NCI-H345 treated with DMSO at 0.1 percent for 48 hours (cell line): Measurements from ENCODE around the gene STAU1.

ENCODE experiments used
- DNase-seq: peaks from one replicate; lab custom pipeline; 2025; ENCODE audit not compliant: unreplicated experiment; lab: John Stamatoyannopoulos, UW

Gene STAU1

GRCh38 chr20:49078310-49078709, 109.8 kb downstream of the STAU1 start:
- no peak for DNase-seq

- no peak for DNase-seq
Measured at GRCh38 chr20:49074521-49074920, 113.6 kb downstream of the STAU1 start.
